ENCODE measurements around the gene CIC. TPM values are rescaled to one million over a fixed set of nuclear protein-coding genes. Genes with fewer than 3 reads are reported as not detected.
"Not testable (repeated sequence)": the region's sequence is repeated elsewhere in the genome, so short reads cannot be mapped to it uniquely, and the experiment has no call there.

The CIC gene
- total RNA-seq, 4 donors from 2014 or later = 57.5 to 91.6 (median 81.9) TPM

- 79% methylated on average over 2 of the region's 2 CpGs for WGBS
- TF ChIP-seq POLR2A (IDR thresholded peaks at IDR 0.05) = no peak
- no peak for TF ChIP-seq EP300 (IDR thresholded peaks at IDR 0.05)
- TF ChIP-seq POLR2AphosphoS5 (IDR thresholded peaks at IDR 0.05) = no peak
- TF ChIP-seq CTCF (IDR thresholded peaks at IDR 0.05) = no peak
- H3K4me1 ChIP-seq = peaks cover 33% of the 10 kb centered on the region
Observed at GRCh38 chr19:42328854-42329253, 59.8 kb downstream of the CIC start.

GRCh38 chr19:42330241-42330711 is 61.2 kb downstream of the CIC start:
- H3K4me1 ChIP-seq = peaks cover 20% of the 10 kb centered on the region
- H3K27ac ChIP-seq = no peak overlapping the region
- H3K9me3 ChIP-seq = no peaks in the 10 kb centered on the region
- 45% methylated on average over 2 of the region's 2 CpGs for WGBS
- H3K36me3 ChIP-seq = peaks cover 6% of the 10 kb centered on the region
- H3K4me3 ChIP-seq = no peak overlapping the region
- TF ChIP-seq EP300 (IDR thresholded peaks at IDR 0.05) (no peak), POLR2A (IDR thresholded peaks at IDR 0.05) (no peak), POLR2AphosphoS5 (IDR thresholded peaks at IDR 0.05) (no peak), CTCF (IDR thresholded peaks at IDR 0.05) (no peak)
- H3K27me3 ChIP-seq = no peaks in the 10 kb centered on the region
- no peak for DNase-seq (ENCODE audit: low spot score in 2 of 2)

More at GRCh38 chr19:42328854-42329253, 59.8 kb downstream of the CIC start:
- no peak overlapping the region for H3K27ac ChIP-seq
- H3K4me3 ChIP-seq = no peak overlapping the region
- DNase-seq (ENCODE audit: low spot score in 2 of 2) = no peak
- no peaks in the 10 kb centered on the region for H3K36me3 ChIP-seq
- H3K9me3 ChIP-seq = no peaks in the 10 kb centered on the region
- peaks cover 11% of the 10 kb centered on the region for H3K27me3 ChIP-seq

- H3K4me3 ChIP-seq; H3K27me3 ChIP-seq; DNase-seq (ENCODE audit: low spot score in 2 of 2); H3K27ac ChIP-seq; H3K9me3 ChIP-seq: not testable (repeated sequence)
- 82% methylated on average over 2 of the region's 3 CpGs for WGBS
- peaks cover 12% of the 10 kb centered on the region for H3K36me3 ChIP-seq
- H3K4me1 ChIP-seq = peaks cover 14% of the 10 kb centered on the region
Observed at GRCh38 chr19:42331333-42331732, 62.3 kb downstream of the CIC start.

- H3K36me3 ChIP-seq = peaks cover 20% of the 10 kb centered on the region
- H3K27ac ChIP-seq = no peak overlapping the region
- no peak for TF ChIP-seq CTCF (IDR thresholded peaks at IDR 0.05)
- no peak for TF ChIP-seq POLR2A (IDR thresholded peaks at IDR 0.05)
- no peak for TF ChIP-seq EP300 (IDR thresholded peaks at IDR 0.05)
- no peak for TF ChIP-seq POLR2AphosphoS5 (IDR thresholded peaks at IDR 0.05)
- DNase-seq (ENCODE audit: low spot score in 2 of 2) = no peak
- H3K27me3 ChIP-seq = no peaks in the 10 kb centered on the region
- 78% methylated on average over 6 of the region's 6 CpGs for WGBS
- H3K4me3 ChIP-seq = no peak overlapping the region
- peaks cover 7% of the 10 kb centered on the region for H3K4me1 ChIP-seq
- H3K9me3 ChIP-seq = no peaks in the 10 kb centered on the region
Observed at GRCh38 chr19:42332059-42332458, 63.0 kb downstream of the CIC start.

- Histone ChIP-seq H3K27me3 (no peaks in the 10 kb centered on the region), H3K4me1 (no peaks in the 10 kb centered on the region), H3K9me3 (no peaks in the 10 kb centered on the region), H3K4me3 (no peak overlapping the region), H3K36me3 (peaks cover 26% of the 10 kb centered on the region), H3K27ac (no peak overlapping the region)
- no peak for DNase-seq (ENCODE audit: low spot score in 2 of 2)
- TF ChIP-seq EP300 (IDR thresholded peaks at IDR 0.05) (no peak), POLR2AphosphoS5 (IDR thresholded peaks at IDR 0.05) (no peak), CTCF (IDR thresholded peaks at IDR 0.05) (no peak), POLR2A (IDR thresholded peaks at IDR 0.05) (no peak)
- WGBS = 97% methylated on average over 3 of the region's 3 CpGs
Observed at GRCh38 chr19:42333018-42333417, 64.0 kb downstream of the CIC start.

Data from suprapubic skin (tissue), 4 donors.